ENCODE results near the gene TMEM14A.
"Not testable (repeated sequence)": the region's sequence is repeated elsewhere in the genome, so short reads cannot be mapped to it uniquely, and the experiment has no call there.

DNA sequence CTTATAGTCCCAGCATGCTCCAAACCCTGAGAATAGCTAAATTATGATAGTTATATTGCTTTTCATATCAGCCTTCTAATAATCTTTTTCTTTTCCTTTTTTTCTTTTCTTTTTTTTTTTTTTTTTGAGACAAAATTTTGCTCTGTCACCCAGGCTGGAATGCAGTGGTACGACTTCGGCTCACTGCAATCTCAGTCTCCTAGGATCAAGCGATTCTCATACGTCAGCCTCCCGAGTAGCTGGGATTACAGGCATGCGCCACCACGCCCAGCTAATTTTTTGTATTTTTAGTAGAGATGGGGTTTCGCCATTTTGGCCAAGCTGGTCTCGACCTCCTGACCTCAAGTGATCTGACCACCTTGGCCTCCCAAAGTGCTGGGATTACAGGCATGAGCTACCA, 43.8 kb downstream of the TMEM14A start:
- TF ChIP-seq, protein P1, sequence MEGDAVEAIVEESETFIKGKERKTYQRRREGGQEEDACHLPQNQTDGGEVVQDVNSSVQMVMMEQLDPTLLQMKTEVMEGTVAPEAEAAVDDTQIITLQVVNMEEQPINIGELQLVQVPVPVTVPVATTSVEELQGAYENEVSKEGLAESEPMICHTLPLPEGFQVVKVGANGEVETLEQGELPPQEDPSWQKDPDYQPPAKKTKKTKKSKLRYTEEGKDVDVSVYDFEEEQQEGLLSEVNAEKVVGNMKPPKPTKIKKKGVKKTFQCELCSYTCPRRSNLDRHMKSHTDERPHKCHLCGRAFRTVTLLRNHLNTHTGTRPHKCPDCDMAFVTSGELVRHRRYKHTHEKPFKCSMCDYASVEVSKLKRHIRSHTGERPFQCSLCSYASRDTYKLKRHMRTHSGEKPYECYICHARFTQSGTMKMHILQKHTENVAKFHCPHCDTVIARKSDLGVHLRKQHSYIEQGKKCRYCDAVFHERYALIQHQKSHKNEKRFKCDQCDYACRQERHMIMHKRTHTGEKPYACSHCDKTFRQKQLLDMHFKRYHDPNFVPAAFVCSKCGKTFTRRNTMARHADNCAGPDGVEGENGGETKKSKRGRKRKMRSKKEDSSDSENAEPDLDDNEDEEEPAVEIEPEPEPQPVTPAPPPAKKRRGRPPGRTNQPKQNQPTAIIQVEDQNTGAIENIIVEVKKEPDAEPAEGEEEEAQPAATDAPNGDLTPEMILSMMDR (IDR thresholded peaks at IDR 0.05) = not testable (repeated sequence)
- not testable (repeated sequence) for TF ChIP-seq POLR2AphosphoS5 (IDR thresholded peaks at IDR 0.05)
